Measurements from ENCODE around the gene ALKBH6.

DNA sequence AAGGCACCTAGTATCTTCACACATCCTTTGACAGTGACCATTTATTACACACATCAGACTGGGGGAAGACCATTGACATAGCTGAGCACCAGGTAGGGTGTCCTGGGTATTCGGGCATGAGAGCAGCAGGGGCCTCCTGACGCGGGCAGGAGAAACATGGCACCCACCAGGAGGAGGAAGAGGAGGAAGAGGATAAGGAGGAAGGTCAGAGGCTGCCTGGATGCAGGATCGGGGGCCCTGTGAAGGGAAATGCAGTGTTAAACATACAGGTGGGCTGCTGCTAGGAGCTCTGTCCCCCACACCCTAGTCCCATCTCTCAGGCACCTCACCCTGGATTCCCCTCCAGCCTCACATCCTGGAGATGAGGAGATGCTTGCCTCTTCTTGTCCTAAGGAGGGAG lies 10.7 kb downstream of the ALKBH6 start:
- TF ChIP-seq, protein P1, sequence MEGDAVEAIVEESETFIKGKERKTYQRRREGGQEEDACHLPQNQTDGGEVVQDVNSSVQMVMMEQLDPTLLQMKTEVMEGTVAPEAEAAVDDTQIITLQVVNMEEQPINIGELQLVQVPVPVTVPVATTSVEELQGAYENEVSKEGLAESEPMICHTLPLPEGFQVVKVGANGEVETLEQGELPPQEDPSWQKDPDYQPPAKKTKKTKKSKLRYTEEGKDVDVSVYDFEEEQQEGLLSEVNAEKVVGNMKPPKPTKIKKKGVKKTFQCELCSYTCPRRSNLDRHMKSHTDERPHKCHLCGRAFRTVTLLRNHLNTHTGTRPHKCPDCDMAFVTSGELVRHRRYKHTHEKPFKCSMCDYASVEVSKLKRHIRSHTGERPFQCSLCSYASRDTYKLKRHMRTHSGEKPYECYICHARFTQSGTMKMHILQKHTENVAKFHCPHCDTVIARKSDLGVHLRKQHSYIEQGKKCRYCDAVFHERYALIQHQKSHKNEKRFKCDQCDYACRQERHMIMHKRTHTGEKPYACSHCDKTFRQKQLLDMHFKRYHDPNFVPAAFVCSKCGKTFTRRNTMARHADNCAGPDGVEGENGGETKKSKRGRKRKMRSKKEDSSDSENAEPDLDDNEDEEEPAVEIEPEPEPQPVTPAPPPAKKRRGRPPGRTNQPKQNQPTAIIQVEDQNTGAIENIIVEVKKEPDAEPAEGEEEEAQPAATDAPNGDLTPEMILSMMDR (IDR thresholded peaks at IDR 0.05) = no peak
- TF ChIP-seq POLR2A (IDR thresholded peaks at IDR 0.05) = no peak

Measured in lower leg skin (tissue), 3 donors.